Measurements from ENCODE around the gene CDH18. TPM values are rescaled to one million over a fixed set of nuclear protein-coding genes. Genes with fewer than 3 reads are reported as not detected.
A peak's percentile ranks its signal among the peaks of the same experiment; 100 is the strongest.

CDH18 gene
- total and polyA plus RNA-seq, 2 of the 13 experiments (the other 11 are each of a cell fraction or from before 2014, with no cell fraction given) = not detected

GRCh38 chr5:19802686-19803085 is 185.3 kb downstream of the CDH18 start:
- FAIRE-seq (no peak), DNase-seq (ENCODE audit: low spot score) (no peak), ATAC-seq (no peak)
- Histone ChIP-seq H3K79me2 (ENCODE audit: insufficient read depth, low read length) (no peaks in the 10 kb centered on the region), H3K27ac (ENCODE audit: extremely low read length, insufficient read depth, low read length) (no peak overlapping the region), H3K36me3 (replicated peaks in 1 of 2; ENCODE audit: control insufficient read depth in 1 of 2, insufficient read depth in 2 of 2, low read length in 2 of 2) (no peaks in the 10 kb centered on the region), H3K9me3 (ENCODE audit: low read length) (no peaks in the 10 kb centered on the region), H3K9ac (ENCODE audit: insufficient read depth, low read depth, low read length) (no peak overlapping the region), H3K4me2 (ENCODE audit: low read depth, low read length) (no peak overlapping the region), H2AFZ (ENCODE audit: low read length) (no peak overlapping the region), H4K20me1 (ENCODE audit: insufficient read depth, low read length) (no peaks in the 10 kb centered on the region), H3K4me1 (ENCODE audit: insufficient read depth, low read length) (no peaks in the 10 kb centered on the region), H3K4me3 (replicated peaks in 1 of 3; ENCODE audit: insufficient read depth in 1 of 3, low read depth in 2 of 3, low read length in 3 of 3) (no peak overlapping the region), H3K27me3 (ENCODE audit: control insufficient read depth in 1 of 2, insufficient read depth in 2 of 2, low read length in 2 of 2) (no peaks in the 10 kb centered on the region)
- ChIA-PET POLR2A (no interaction called here), CTCF (ENCODE audit: low intra/inter-chr PET ratio, low total read pairs) (no interaction called here)
- in situ Hi-C loops (cut with HindIII; ENCODE audit: extremely low pct_ligation_motif_present, low pct_unique_long_range_greater_than_20kb) (no loop called here), intact Hi-C loops (cut with micrococcal nuclease; ENCODE audit: unreplicated experiment) (no loop called here)
- 15% methylated on average over 6 of the region's 6 CpGs for WGBS (ENCODE audit: low lambda C conversion rate)
- no TSS peak for BruUV-seq (replicated peaks)
- TF ChIP-seq ZFP37 (CRISPR knock-in tag; IDR thresholded peaks at IDR 0.05; ENCODE audit: borderline replicate concordance) = no peak
- TF ChIP-seq CENPBD1 (CRISPR knock-in tag; IDR thresholded peaks at IDR 0.05; ENCODE audit: borderline replicate concordance, low read depth) = no peak
- TF ChIP-seq REXO4 (CRISPR knock-in tag; IDR thresholded peaks at IDR 0.05; ENCODE audit: borderline replicate concordance) = no peak
- TF ChIP-seq ZNF253 (CRISPR knock-in tag; IDR thresholded peaks at IDR 0.05; ENCODE audit: borderline replicate concordance) = no peak
- TF ChIP-seq ZMYM2 (CRISPR knock-in tag; IDR thresholded peaks at IDR 0.05) = no peak
- TF ChIP-seq, protein P1, sequence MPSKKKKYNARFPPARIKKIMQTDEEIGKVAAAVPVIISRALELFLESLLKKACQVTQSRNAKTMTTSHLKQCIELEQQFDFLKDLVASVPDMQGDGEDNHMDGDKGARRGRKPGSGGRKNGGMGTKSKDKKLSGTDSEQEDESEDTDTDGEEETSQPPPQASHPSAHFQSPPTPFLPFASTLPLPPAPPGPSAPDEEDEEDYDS (CRISPR knock-in tag; IDR thresholded peaks at IDR 0.05) = no peak
- no peak for TF ChIP-seq ZNF761 (CRISPR knock-in tag; conservative IDR thresholded peaks at IDR 0.05)

- in situ Hi-C loops (cut with HindIII; ENCODE audit: extremely low pct_ligation_motif_present, low pct_unique_long_range_greater_than_20kb) = no loop called here
- CTCF ChIA-PET (ENCODE audit: low intra/inter-chr PET ratio, low total read pairs) = no interaction called here
- TF ChIP-seq, protein P2, sequence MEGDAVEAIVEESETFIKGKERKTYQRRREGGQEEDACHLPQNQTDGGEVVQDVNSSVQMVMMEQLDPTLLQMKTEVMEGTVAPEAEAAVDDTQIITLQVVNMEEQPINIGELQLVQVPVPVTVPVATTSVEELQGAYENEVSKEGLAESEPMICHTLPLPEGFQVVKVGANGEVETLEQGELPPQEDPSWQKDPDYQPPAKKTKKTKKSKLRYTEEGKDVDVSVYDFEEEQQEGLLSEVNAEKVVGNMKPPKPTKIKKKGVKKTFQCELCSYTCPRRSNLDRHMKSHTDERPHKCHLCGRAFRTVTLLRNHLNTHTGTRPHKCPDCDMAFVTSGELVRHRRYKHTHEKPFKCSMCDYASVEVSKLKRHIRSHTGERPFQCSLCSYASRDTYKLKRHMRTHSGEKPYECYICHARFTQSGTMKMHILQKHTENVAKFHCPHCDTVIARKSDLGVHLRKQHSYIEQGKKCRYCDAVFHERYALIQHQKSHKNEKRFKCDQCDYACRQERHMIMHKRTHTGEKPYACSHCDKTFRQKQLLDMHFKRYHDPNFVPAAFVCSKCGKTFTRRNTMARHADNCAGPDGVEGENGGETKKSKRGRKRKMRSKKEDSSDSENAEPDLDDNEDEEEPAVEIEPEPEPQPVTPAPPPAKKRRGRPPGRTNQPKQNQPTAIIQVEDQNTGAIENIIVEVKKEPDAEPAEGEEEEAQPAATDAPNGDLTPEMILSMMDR (CRISPR knock-in tag; IDR thresholded peaks at IDR 0.05) = peak; percentile 34; the same call in 1 of the 2 replicates
- TF ChIP-seq STAG1 (CRISPR knock-in tag; IDR thresholded peaks at IDR 0.05) (peak; percentile 37), ZNF138 (CRISPR knock-in tag; IDR thresholded peaks at IDR 0.05; ENCODE audit: low read depth) (no peak)
- no TSS peak for BruUV-seq (replicated peaks)
- WGBS (ENCODE audit: low lambda C conversion rate) = 0% methylated on average over 1 of the region's 1 CpG
- H3K4me2 ChIP-seq (ENCODE audit: low read depth, low read length) = no peak overlapping the region
- no peaks in the 10 kb centered on the region for H4K20me1 ChIP-seq (ENCODE audit: insufficient read depth, low read length)
- no peaks in the 10 kb centered on the region for H3K27me3 ChIP-seq (ENCODE audit: control insufficient read depth in 1 of 2, insufficient read depth in 2 of 2, low read length in 2 of 2)
- no peaks in the 10 kb centered on the region for H3K79me2 ChIP-seq (ENCODE audit: insufficient read depth, low read length)
- no peak overlapping the region for H2AFZ ChIP-seq (ENCODE audit: low read length)
- intact Hi-C loops (cut with micrococcal nuclease; ENCODE audit: unreplicated experiment) = no loop called here
- POLR2A ChIA-PET = no interaction called here
- H3K4me1 ChIP-seq (ENCODE audit: insufficient read depth, low read length) = no peaks in the 10 kb centered on the region
- DNase-seq (ENCODE audit: low spot score) = peak; percentile 3
- H3K27ac ChIP-seq (ENCODE audit: extremely low read length, insufficient read depth, low read length) = no peak overlapping the region
- FAIRE-seq = no peak
- no peak overlapping the region for H3K9ac ChIP-seq (ENCODE audit: insufficient read depth, low read depth, low read length)
- no peak overlapping the region for H3K4me3 ChIP-seq (replicated peaks in 1 of 3; ENCODE audit: insufficient read depth in 1 of 3, low read depth in 2 of 3, low read length in 3 of 3)
- H3K9me3 ChIP-seq (ENCODE audit: low read length) = no peaks in the 10 kb centered on the region
- H3K36me3 ChIP-seq (replicated peaks in 1 of 2; ENCODE audit: control insufficient read depth in 1 of 2, insufficient read depth in 2 of 2, low read length in 2 of 2) = no peaks in the 10 kb centered on the region
- peak; percentile 70 for ATAC-seq
These were observed 192.8 kb downstream of the CDH18 start for GRCh38 chr5:19795218-19795617.
